Stimulated activated CD4-positive, alpha-beta T cell treated with anti-CD3 and anti-CD28 coated beads, Interleukin-1b, Interleukin-23, amount 100 ng/mL, for 24 hours (primary cell): ENCODE data around the gene NTSR2.
A peak's percentile ranks its signal among the peaks of the same experiment; 100 is the strongest.

ENCODE experiments used
- DNase-seq, 4 experiments: peaks; one replicate each; pipeline ENCODE4 v3.0.0-alpha.2; 2020; ENCODE audit warnings: low read depth in 4 of 4, low spot score in 1 of 4

The NTSR2 gene

DNA sequence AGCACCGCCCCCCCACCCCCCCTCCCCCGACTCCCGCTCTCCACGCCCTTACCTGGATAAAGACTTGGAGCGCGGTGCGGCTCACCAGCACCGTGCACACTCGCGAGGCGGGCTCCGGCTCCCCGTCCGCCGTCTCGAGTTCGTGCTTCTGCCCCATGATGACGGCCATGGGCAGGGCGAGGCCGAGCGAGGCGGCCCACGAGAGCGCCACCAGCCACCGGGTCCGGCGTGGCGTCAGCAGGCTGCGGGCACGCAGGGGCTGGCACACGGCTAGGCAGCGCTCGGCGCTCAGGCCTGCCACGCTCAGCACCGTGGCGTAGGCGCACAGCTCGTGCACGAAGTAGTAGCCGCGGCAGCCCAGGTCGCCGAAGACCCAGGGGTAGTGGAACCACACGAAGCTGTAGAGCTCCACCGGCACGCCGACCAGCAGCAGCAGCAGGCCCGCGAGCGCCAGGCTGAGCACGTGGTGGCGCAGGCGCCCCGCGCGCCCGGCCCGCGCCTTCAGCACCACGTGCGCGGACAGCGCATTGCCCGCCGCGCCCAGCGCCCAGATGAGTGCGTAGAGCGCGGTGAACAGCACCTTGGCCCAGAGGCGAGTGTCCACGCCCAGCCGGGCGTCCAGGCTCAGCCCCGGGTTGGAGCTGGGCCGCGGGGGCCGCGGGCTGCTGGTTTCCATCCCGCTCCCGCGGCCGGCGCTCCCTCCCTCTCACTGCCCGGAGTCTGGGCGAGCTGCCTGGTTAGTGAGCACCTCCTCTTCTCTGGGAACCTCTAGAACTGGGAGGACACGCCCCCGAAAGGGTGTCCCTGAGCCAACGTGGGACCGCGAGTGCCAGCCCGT, at the start of gene NTSR2:
TSS of gene NTSR2 (minus strand) at position 742 of the 838 bp plus-strand sequence. CDS start at position 676, 66 bp downstream.
- peak in 2 of 4 experiments; percentile 9 to 19 for DNase-seq

GRCh38 chr2:11719230-11719977, 49.4 kb upstream of the NTSR2 start:
- DNase-seq = no peak

DNA sequence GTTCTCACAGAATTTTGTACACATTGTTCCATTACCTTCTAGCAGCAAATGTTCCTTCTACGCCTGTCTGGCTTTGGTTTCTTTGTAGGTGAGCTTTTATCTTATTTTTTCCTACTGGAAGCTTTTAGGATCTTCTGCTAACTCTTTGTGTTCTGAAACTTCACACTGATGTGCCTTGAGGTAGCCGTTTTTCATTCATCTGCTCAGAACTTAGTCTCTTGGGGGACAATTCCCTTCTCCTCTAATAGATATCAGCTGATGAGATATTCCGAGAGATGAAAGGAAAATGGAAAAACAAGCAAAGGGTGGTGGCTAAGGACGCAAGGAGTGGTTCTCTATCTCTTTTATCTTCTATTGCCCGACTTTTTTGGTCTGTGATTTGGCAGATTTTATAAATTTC, 48.6 kb upstream of the NTSR2 start:
- no peak for DNase-seq

DNA sequence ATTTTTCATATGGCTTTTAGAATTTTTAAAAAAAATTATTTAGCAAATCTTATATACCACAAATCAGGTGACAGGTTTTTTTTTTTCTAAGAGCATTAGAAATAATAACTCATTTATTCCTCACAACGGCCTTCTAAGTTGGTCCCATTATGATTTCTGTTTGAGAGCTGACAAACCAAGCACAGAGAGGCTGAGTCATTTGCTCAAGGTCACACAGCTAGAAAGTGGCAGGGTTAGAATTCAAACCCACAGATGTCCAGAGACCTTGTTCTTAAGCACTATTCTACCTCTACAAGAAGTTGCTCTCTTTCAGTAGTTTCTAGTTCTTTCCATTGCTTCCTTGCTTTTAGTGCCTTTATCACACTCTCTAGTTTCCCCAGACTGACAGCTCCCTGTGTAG, 47.6 kb upstream of the NTSR2 start:
- no peak for DNase-seq

DNA sequence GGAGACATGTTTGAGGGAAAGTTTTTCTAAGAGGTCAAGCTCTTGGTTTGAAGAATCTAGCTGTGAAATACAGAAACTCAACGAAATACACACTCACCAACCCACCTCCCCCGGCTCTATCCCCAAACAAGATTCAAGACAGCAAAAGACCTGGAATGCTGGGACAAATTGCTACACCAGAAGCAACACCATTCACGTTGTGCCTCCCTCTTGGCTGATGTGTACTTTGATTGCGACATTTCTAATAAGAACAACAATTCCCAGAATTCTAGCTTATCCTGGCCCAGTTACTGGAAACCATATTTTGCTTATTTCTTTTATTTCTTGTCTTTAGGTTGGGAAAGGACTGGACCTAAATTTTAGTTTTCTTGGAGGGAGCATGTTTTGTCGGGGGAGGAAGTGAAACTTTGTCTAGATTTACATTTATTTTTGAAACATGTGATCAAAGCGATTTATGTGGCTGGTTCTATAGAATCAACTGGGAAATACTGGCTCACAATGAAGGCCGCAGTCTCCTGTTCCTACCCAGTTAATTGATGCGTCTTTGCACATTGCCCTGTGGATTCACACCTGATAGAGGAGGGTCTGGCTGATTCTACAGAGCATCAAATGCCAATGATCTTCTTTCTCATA, 46.8 kb upstream of the NTSR2 start:
- no peak for DNase-seq

DNA sequence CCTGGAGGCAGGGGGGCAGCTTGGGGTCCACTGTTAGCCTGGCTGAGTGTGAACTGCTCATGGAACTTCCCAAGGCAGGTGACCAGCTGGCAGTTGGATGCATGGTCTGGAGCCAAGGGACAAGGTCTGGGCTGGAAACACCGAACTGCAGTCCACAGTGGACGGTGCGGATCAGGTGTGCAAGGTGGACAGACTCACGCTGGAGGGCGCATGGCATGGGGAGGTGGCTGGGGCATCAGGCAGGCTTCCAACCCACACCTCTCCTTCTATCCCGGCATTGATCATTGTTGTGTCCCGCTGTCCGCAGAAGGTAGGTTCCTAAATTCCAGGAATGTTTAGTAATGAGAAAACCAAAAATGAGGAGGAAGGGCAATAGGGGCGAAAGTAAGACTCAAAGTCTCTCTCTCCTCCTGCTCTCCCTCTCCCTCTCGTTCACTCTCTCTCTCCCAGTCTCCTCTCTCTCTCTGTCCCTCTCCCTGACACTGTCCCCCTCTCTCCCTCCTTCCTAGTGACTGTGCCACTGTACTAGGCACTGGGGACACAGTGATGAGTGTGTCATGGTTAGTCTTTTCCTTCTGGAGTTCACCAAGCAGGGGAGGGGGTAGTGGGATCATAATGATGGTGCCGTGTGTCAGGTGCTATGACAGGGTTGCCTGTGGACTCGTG, 46.1 kb upstream of the NTSR2 start:
- no peak for DNase-seq

- DNase-seq = no peak
These were observed 43.8 kb upstream of the NTSR2 start for GRCh38 chr2:11713815-11714214.

DNA sequence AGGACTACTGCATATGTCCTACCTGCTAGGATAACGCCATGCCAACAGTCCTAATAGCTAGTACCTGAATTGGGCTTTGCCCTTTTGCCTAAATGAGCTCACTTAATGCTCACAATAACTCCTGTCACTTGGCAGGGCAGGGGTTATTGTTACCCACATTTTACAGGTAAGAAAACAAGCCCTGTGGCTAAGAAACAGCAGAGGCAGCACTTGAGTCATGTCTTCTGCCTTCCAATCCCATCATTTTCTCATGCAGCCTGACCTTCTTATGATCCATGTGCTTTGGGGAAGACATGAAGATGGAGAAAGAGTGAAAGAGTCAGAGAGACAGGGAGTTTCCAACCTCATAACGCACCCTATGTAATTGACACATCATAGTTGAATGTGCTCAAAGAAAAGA, 42.9 kb upstream of the NTSR2 start:
- DNase-seq = no peak

GRCh38 chr2:11711751-11712150, 41.8 kb upstream of the NTSR2 start:
- DNase-seq = no peak

DNA sequence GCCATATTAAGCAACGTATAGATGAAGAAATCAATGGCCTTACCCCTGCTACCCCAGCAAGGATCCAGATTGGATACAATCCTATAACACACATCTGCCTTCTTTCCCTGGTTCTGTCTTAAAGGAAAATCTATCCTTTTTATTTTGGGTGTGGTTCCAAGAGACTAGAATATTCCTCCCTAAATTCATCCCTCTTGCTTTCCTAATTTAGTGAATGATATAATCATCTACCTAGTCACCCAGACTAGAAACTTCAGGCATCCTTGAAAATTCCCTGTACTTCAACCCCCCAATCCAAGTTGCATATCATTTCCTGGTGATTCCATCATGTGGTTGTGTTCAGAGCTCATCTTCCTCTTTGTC, 41.3 kb upstream of the NTSR2 start:
- DNase-seq = no peak

- DNase-seq = no peak
These were observed 40.8 kb upstream of the NTSR2 start for GRCh38 chr2:11710632-11711353.

GRCh38 chr2:11710210-11710609, 40.2 kb upstream of the NTSR2 start:
- DNase-seq = no peak

DNA sequence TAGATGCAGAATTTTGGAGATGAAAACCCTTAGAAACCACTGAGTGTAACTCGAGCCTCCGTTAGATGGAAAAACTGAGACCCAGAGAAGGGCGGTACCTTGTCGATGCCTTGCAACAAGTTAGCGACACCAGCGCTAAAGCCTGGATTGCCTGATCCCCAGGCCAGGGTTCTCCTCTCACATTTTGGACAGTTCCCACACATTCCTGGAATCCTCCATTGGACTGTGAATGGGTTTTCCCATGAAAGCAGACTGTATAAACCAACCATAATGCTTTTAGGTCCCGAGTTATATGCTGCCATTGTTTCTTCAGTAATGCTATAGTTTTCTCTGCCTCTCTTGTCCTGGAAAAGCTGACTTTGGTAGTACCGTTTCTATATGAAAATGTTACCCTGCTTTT, 39.3 kb upstream of the NTSR2 start:
- DNase-seq = no peak

GRCh38 chr2:11708106-11708505, 38.1 kb upstream of the NTSR2 start:
- DNase-seq = no peak

- DNase-seq = no peak
These were observed 35.7 kb upstream of the NTSR2 start for GRCh38 chr2:11705711-11706110.

DNA sequence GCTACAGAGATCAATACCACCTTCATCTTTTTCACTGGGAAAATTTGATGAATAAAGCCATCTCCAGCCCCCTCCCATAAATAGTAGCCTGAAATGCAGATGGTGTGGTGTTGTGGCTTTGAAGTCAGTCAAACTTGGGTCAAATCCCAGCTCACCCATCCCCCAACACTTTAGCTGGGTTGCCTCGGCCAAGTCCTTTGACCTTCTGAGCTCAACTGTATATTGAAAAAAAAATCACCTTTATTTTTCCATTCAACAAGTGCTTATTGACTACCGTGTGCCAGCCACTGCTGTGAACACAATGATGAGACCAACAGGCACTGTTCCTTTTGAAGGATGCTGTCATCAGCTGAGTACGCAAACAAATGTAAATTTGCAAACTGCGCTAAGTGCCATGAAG, 35.1 kb upstream of the NTSR2 start:
- DNase-seq = no peak

GRCh38 chr2:11703700-11704099, 33.7 kb upstream of the NTSR2 start:
- DNase-seq = no peak

GRCh38 chr2:11702946-11703345, 33.0 kb upstream of the NTSR2 start:
- no peak for DNase-seq

DNA sequence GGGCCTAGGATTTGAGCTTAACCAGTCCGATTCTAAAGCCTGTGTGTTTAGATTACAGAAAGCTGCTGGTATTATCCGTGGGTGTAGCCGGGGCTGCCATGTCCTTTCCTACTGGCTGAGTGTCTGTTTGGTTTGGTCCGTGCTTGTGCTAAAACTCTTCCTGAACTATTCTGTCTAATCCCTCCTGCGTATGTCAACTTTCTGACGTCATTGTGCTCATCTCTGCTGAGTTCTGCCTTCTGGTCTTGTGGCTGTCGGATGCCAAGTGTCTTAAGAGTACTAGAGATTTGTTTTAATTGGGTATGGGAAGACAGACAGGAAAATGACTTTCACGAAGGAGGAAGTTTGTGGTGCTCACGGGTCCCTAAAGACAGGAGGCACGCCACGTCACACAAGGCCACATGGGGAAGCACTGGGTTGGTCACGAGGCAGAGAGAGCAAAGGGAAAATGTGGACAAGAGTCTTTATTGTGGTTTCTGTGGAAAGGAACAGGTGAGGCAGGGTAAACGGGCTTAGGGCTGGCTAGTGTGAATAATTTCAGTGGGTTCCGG, 31.8 kb upstream of the NTSR2 start:
- no peak for DNase-seq

GRCh38 chr2:11701206-11701605, 31.2 kb upstream of the NTSR2 start:
- DNase-seq = no peak
